GM19239 (cell line): ENCODE results near the gene CDC42EP1.
"Not testable (repeated sequence)": the region's sequence is repeated elsewhere in the genome, so short reads cannot be mapped to it uniquely, and the experiment has no call there.

Experiments
- DNase-seq: peaks from one replicate; pipeline ENCODE4 v3.0.0; 2011; ENCODE audit warnings: low spot score; ENCODE audit not compliant: insufficient read length
- FAIRE-seq: peaks from 2 replicates; lab custom pipeline; 2011; peaks lifted over from hg19 to GRCh38; lab: Jason Lieb, UNC

The CDC42EP1 gene

DNA sequence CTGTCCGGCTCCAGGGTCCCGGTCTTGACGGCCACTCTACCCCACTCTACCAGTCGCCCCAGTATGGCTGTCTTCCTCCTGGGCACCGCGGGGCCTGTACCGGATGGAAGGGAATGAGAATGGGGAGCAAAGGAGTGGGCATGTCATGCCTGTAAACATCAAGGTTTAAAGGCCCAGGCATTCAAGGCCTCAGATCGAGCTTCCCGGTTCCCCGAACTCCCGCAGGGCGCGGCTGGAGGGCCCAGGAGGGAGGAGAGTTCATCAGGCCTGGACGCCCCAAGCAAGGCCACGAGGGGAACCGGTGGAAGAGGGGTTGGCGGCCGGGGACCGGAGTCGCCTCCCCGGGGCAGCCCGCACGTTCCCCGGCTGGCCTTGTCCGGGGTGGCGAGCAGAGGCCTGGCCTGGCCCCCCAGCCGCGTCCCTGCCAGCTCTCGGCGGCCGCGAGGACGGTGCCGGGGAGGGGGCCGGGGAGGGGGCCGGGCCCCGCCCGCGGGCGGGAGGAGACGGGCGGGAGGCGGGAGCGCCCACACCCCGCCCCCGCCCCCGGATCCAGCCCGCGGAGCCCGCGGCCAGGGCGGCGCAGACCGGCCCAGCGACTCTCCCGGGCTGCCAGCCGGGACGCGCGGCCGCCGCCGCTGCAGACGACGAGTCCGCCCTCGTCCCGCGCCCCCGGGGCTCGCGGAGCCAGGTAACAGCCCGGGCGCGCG is at the start of gene CDC42EP1:
Gene CDC42EP1, plus strand, starts transcription at position 580 of the 707 bp plus-strand sequence. CDS start 5,870 bp downstream, outside the sequence.
- no peak for FAIRE-seq
- DNase-seq, result no peak

GRCh38 chr22:37511395-37512104 is 48.7 kb upstream of the CDC42EP1 start:
- no peak for DNase-seq
- FAIRE-seq, result no peak

DNA sequence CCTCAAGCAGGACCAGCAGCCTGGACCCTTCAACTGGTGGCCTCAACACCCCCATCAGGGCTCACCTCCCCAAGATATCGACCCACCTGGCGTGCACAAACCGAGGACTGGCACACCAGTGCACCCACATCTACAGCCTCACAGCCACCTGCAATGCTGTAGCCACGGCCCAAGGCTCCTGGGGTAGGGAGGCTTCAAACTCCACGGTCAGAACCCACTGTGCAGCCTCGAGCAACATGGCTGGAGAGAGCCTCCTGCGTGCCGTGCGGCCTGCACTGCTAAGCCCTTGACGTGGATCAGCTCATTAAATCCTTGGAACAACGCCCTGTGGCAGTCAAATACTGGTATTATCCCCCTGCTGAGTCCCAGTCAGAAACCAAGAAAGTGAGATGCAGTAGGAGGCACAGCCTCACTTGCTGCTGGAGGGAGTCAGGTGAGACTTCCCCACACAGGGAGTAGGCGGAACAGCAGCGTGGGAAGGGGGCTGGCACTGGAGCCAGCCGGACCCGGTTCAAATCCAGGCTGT is 45.7 kb upstream of the CDC42EP1 start:
- no peak for FAIRE-seq

DNA sequence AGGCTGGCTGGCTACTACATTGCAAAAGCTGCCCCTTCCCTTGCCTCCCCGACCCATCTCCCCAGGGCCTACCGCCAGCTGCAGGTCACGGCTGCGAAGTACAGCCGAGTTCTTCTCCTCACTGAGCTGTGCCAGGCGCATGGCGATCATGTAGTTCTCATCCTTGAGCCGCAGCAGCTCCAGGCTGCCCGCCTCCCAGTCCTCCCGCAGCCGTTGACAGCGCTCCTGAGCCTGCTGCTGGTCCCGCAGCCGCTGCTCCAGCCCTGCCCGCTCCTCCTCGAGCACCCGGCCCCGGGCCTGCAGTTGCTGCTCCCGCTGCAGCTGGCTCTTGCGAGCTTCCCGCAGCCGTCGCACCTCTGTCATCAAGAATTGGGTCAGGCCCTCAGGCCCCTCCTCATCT is 44.4 kb upstream of the CDC42EP1 start:
- FAIRE-seq (no peak), DNase-seq (no peak)

More for the DNA sequence above, 45.7 kb upstream of the CDC42EP1 start:
- DNase-seq, result no peak

GRCh38 chr22:37516456-37516855 is 43.8 kb upstream of the CDC42EP1 start:
- FAIRE-seq, result no peak
- no peak for DNase-seq

GRCh38 chr22:37517826-37518450 is 42.3 kb upstream of the CDC42EP1 start:
- FAIRE-seq, result no peak

GRCh38 chr22:37518509-37519267 is 41.6 kb upstream of the CDC42EP1 start:
- FAIRE-seq (no peak), DNase-seq (no peak)

More at GRCh38 chr22:37517826-37518450, 42.3 kb upstream of the CDC42EP1 start:
- DNase-seq, result no peak

- DNase-seq, result no peak
Observed at GRCh38 chr22:37519268-37520195, 40.7 kb upstream of the CDC42EP1 start, which contains the start of gene CARD10. Gene CARD10, minus strand, starts transcription at chr22:37519415. Its CDS starts 215 bp downstream, at chr22:37519200.

DNA sequence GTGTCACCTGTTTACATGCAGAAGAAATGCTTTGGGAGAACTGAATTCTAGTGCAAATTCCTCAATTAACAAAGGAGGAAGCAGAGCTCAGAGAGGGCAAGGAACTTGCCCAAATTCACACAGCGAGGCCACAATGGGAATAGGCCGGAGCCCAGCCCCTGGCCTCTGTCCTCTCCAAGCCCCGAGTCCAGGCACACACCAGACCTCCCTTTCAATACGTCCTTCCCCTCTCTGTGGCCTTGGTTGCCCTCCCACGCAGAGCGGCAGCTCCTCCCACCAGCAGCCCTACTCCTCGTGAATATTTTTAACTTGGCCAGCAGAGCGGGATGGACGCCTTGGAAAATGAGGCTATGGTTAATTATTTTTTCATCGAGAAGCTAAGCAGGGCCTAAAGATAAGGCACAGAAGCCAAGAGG is 39.5 kb upstream of the CDC42EP1 start:
- no peak for FAIRE-seq
- DNase-seq, result no peak

More at GRCh38 chr22:37519268-37520195, 40.7 kb upstream of the CDC42EP1 start, which contains the start of gene CARD10:
- FAIRE-seq, result no peak

DNA sequence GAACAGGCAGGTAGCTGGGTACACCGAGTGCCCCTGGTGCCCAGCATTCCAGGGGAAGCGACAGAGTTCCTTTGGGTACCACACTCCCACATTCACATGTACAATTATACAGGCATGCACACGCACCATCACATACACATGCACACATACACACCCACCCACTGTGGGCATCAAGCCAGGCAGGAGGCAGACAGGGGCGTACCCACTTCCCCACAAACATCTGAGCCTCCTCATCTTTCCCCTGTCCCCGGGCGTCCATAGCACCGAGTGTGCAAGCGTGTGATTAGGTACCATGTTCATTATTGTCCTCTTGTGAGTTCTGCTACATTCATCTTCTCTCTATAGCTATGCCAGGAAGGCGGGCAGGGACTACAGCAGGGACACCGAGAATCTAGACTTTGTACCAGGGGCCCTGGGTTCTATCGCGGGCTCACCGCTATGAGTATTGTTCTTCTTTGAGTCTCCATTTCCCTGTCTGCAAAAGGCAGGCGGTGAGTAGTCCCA is 39.0 kb upstream of the CDC42EP1 start:
- FAIRE-seq, result no peak
- DNase-seq, result no peak

- no peak for FAIRE-seq
- no peak for DNase-seq
Observed at GRCh38 chr22:37522482-37522881, 37.8 kb upstream of the CDC42EP1 start.

- DNase-seq (no peak), FAIRE-seq (no peak)
Observed at GRCh38 chr22:37525073-37525745, 35.1 kb upstream of the CDC42EP1 start.

DNA sequence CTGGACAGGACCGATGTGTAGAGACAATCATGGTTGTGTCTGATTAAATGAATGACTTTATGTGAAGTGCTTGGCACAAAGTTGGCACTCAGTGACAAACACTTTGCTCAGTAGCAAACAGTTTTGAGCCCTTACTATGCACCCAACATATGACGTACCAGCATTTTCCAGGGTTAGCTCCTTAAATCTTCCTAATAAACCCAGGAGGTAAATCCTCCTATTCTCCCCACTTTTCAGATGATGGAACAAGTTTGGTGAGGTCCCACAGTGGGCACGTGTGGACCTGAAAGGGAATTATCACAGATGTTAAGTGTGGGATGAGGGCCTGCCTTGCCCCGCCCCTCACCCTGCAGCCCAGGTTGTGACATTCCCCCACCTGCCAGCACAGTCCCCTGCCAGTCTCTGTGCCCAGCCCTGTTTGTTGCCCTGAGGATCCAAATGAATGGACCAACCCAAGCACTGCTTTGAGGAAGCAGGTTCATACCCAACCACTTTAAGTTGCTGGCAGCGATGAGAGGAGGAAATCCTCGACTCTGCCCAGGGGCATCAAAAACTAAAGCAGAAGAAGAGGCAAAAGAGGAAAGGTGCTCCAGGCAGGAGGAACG is 34.4 kb upstream of the CDC42EP1 start:
- DNase-seq (no peak), FAIRE-seq (no peak)

GRCh38 chr22:37526376-37526775 is 33.9 kb upstream of the CDC42EP1 start:
- FAIRE-seq, result no peak
- no peak for DNase-seq

DNA sequence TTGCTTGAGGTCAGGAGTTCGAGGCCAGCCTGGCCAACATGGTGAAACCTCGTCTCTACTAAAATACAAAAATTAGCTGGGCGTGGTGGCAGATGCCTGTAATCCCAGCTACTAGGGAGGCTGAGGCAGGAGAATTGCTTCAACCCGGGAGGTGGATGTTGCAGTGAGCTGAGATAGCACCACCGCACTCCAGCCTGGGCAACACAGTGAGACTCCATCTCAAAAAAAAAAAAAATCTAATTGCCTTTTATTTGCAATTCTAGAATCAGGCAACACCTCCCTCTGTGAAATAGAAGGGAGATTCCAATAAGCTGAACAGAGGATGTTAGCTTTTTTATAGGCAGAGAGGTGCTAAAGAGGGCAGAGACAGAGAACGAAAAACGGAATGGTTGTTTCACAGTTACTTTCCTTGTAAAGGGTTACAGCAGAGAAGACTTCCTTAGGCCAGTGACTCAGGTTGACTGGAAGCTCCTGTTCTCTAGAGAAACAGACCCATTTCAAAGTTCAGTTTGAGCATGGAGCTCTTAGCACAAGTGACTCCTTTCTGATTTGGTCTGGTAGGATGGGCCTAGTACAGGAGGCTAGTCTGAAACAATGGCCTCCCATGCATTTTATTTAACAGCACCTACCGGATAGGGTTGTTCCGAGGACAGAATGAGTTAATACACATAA is 33.1 kb upstream of the CDC42EP1 start:
- DNase-seq, result not testable (repeated sequence)

DNA sequence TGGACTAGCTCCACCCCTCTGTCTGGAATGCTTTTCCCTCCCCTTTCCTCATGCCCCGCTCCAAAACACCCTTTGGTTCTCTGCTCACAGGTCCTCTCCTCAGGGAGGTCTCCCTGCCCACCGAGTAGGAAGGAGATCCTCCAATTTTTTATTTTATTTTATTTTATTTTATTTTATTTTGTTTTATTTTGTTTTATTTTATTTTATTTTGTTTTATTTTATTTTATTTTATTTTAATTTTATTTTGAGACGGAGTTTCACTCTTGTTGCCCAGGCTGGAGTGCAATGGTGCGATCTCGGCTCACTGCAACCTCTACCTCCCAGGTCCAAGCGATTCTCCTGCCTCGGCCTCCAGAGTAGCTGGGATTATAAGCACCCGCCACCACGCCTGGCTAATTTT is 32.3 kb upstream of the CDC42EP1 start:
- FAIRE-seq, DNase-seq: not testable (repeated sequence)

More for the DNA sequence above, 33.1 kb upstream of the CDC42EP1 start:
- not testable (repeated sequence) for FAIRE-seq
